ENCODE results near the gene BCS1L.
A peak's percentile ranks its signal among the peaks of the same experiment; 100 is the strongest.

The BCS1L gene

GRCh38 chr2:218638372-218638771, 21.1 kb upstream of the BCS1L start:
- 97% methylated on average over 18 of the region's 18 CpGs for WGBS, 2 experiments
- Histone ChIP-seq H3K36me3 (ENCODE audit: control insufficient read depth, insufficient read depth, low read length) (peaks cover 53% of the 10 kb centered on the region), H3K27ac (ENCODE audit: insufficient read depth, low read depth, low read length, poor library complexity, severe bottlenecking) (no peak overlapping the region)

DNA sequence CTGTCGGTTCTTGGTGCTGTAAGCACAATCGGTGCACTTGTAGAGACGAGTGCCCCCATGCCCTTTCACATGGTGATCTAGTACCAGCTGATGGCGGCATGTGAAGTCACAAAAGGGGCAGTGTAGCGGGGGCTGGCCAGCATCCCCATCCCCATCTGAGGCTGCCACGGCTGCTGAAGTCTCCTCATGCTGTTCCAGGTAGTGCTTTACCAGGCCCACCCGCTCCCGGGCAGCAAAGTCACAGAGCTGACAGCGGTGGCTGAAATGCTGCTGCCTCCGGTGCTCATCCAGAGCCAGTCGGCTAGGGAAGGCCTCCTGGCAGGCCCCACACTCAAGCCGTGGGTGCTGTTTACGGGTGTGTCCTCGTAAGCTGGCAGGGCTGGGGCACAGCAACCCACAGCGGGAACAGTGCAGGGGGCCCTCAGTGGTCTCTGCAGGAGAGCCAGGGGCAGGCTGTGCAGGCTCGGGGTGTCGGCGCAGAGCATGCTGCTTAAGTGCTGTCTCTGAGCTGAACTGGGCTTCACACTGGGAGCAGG, 17.3 kb upstream of the BCS1L start:
- no peaks in the 10 kb centered on the region for H3K4me1 ChIP-seq (ENCODE audit: control insufficient read depth, insufficient read depth, low read length)
- H3K9me3 ChIP-seq (ENCODE audit: control insufficient read depth, low read length), result no peaks in the 10 kb centered on the region
- H3K4me3 ChIP-seq (ENCODE audit: insufficient read depth, low read depth, low read length), result no peak overlapping the region
- WGBS, 2 experiments, result 96 to 97% methylated on average over 18 of the region's 18 CpGs
- H3K36me3 ChIP-seq (ENCODE audit: control insufficient read depth, insufficient read depth, low read length), result peaks cover 61% of the 10 kb centered on the region
- H3K27me3 ChIP-seq (ENCODE audit: control insufficient read depth, insufficient read depth, low read length, poor library complexity, severe bottlenecking), result no peaks in the 10 kb centered on the region
- H3K27ac ChIP-seq (ENCODE audit: insufficient read depth, low read depth, low read length, poor library complexity, severe bottlenecking), result no peak overlapping the region

More at GRCh38 chr2:218638372-218638771, 21.1 kb upstream of the BCS1L start:
- Histone ChIP-seq H3K9me3 (ENCODE audit: control insufficient read depth, low read length) (no peaks in the 10 kb centered on the region), H3K4me1 (ENCODE audit: control insufficient read depth, insufficient read depth, low read length) (no peaks in the 10 kb centered on the region), H3K4me3 (ENCODE audit: insufficient read depth, low read depth, low read length) (no peak overlapping the region), H3K27me3 (ENCODE audit: control insufficient read depth, insufficient read depth, low read length, poor library complexity, severe bottlenecking) (no peaks in the 10 kb centered on the region)

GRCh38 chr2:218642786-218643185, 16.7 kb upstream of the BCS1L start:
- Histone ChIP-seq H3K4me1 (ENCODE audit: control insufficient read depth, insufficient read depth, low read length) (no peaks in the 10 kb centered on the region), H3K27me3 (ENCODE audit: control insufficient read depth, insufficient read depth, low read length, poor library complexity, severe bottlenecking) (no peaks in the 10 kb centered on the region), H3K4me3 (ENCODE audit: insufficient read depth, low read depth, low read length) (no peak overlapping the region), H3K27ac (ENCODE audit: insufficient read depth, low read depth, low read length, poor library complexity, severe bottlenecking) (no peak overlapping the region), H3K36me3 (ENCODE audit: control insufficient read depth, insufficient read depth, low read length) (peaks cover 66% of the 10 kb centered on the region), H3K9me3 (ENCODE audit: control insufficient read depth, low read length) (no peaks in the 10 kb centered on the region)
- 95 to 96% methylated on average over 17 of the region's 17 CpGs for WGBS, 2 experiments

DNA sequence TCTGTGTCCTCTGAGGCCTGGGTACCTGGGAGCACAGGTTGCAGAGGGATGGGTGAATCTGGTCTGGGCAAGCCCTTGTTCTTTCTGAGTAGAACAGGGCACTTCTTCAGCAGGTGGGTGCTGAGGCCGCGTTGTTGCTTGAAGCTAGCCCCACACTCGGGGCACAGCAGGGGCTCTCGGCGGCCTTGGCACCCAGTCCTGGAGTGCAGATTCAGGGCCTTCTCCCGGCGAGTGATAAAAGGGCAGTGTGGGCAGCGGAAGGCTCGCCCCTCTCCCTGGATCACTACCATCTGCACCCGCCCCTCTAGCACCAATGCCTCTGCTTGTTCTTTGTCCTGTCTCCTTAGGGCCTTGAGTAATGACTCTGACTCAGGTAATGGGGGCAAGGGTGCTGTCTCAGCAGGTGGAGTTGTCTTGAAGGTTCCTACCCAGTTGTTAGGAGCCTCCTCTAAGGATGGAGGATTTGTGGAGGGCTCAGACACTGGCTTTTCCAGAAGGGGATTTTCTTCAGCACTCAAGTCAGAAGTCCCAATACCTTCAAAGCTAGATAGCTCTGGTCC, 15.7 kb upstream of the BCS1L start:
- Histone ChIP-seq H3K36me3 (ENCODE audit: control insufficient read depth, insufficient read depth, low read length) (peaks cover 68% of the 10 kb centered on the region), H3K27ac (ENCODE audit: insufficient read depth, low read depth, low read length, poor library complexity, severe bottlenecking) (no peak overlapping the region), H3K9me3 (ENCODE audit: control insufficient read depth, low read length) (no peaks in the 10 kb centered on the region), H3K27me3 (ENCODE audit: control insufficient read depth, insufficient read depth, low read length, poor library complexity, severe bottlenecking) (no peaks in the 10 kb centered on the region), H3K4me3 (ENCODE audit: insufficient read depth, low read depth, low read length) (no peak overlapping the region), H3K4me1 (ENCODE audit: control insufficient read depth, insufficient read depth, low read length) (no peaks in the 10 kb centered on the region)
- WGBS, 2 experiments, result 95% methylated on average over 10 of the region's 10 CpGs

GRCh38 chr2:218644721-218645120, 14.8 kb upstream of the BCS1L start:
- Histone ChIP-seq H3K4me3 (ENCODE audit: insufficient read depth, low read depth, low read length) (no peak overlapping the region), H3K27ac (ENCODE audit: insufficient read depth, low read depth, low read length, poor library complexity, severe bottlenecking) (no peak overlapping the region), H3K4me1 (ENCODE audit: control insufficient read depth, insufficient read depth, low read length) (no peaks in the 10 kb centered on the region), H3K9me3 (ENCODE audit: control insufficient read depth, low read length) (no peaks in the 10 kb centered on the region), H3K36me3 (ENCODE audit: control insufficient read depth, insufficient read depth, low read length) (peaks cover 63% of the 10 kb centered on the region), H3K27me3 (ENCODE audit: control insufficient read depth, insufficient read depth, low read length, poor library complexity, severe bottlenecking) (no peaks in the 10 kb centered on the region)
- 93 to 95% methylated on average over 11 of the region's 11 CpGs for WGBS, 2 experiments

GRCh38 chr2:218645126-218645525, 14.4 kb upstream of the BCS1L start:
- Histone ChIP-seq H3K9me3 (ENCODE audit: control insufficient read depth, low read length) (no peaks in the 10 kb centered on the region), H3K27me3 (ENCODE audit: control insufficient read depth, insufficient read depth, low read length, poor library complexity, severe bottlenecking) (no peaks in the 10 kb centered on the region), H3K27ac (ENCODE audit: insufficient read depth, low read depth, low read length, poor library complexity, severe bottlenecking) (no peak overlapping the region), H3K4me1 (ENCODE audit: control insufficient read depth, insufficient read depth, low read length) (no peaks in the 10 kb centered on the region), H3K4me3 (ENCODE audit: insufficient read depth, low read depth, low read length) (no peak overlapping the region), H3K36me3 (ENCODE audit: control insufficient read depth, insufficient read depth, low read length) (peaks cover 65% of the 10 kb centered on the region)
- 90 to 97% methylated on average over 1 of the region's 1 CpG for WGBS, 2 experiments

DNA sequence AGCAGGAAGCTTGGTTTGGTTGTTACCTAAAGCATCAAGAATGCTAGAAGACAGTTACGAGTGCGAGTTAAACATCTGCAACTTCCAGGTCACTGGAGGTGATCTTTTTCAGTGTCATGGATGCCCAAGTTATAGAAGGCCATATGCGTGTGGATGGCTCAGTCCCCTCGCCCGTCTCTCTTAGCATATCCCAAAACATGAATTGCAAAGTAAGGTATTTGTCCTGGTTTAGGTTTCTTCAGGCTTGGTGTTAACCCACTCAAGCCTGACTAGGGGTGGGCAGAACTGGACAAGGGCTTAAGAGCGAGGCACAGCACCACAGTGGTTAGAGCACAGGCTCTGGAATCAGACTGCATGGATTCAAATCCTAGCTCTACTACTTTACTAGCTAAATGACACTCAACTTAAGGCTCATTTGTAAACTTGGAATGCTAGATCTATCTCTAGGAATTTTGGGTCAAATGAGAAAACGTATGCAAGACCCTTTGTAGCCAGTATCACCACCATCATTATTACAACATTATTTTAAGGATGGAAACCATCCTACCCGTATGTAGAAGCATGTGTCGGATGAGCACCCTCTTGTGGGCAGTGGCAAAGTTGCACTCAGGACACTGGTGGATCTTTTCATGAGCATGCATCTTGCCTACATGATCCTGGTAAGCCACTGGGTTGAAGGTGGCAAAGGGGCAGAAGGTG, 11.2 kb upstream of the BCS1L start:
- H3K4me1 ChIP-seq (ENCODE audit: control insufficient read depth, insufficient read depth, low read length), result no peaks in the 10 kb centered on the region
- WGBS, 2 experiments, result 85% methylated on average over 9 of the region's 9 CpGs
- H3K4me3 ChIP-seq (ENCODE audit: insufficient read depth, low read depth, low read length), result no peak overlapping the region
- no peak overlapping the region for H3K27ac ChIP-seq (ENCODE audit: insufficient read depth, low read depth, low read length, poor library complexity, severe bottlenecking)
- peaks cover 59% of the 10 kb centered on the region for H3K36me3 ChIP-seq (ENCODE audit: control insufficient read depth, insufficient read depth, low read length)
- H3K27me3 ChIP-seq (ENCODE audit: control insufficient read depth, insufficient read depth, low read length, poor library complexity, severe bottlenecking), result no peaks in the 10 kb centered on the region
- no peaks in the 10 kb centered on the region for H3K9me3 ChIP-seq (ENCODE audit: control insufficient read depth, low read length)

DNA sequence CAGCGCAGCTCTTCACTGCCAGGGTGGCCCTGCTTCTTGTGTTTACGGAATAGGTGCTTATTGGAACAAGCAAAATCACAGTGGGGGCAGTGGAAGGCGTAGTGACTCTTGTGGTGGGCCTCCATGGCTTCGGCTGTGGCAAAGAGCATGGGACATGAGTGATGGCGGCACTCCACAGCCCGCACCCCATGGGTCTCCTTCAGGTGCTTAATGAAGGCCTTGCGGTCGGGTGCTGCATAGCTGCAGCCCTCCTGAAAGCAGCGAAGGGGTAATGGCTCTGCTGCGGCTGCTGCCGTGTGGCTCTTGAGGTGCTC, 10.7 kb upstream of the BCS1L start:
- H3K4me1 ChIP-seq (ENCODE audit: control insufficient read depth, insufficient read depth, low read length), result no peaks in the 10 kb centered on the region
- H3K27me3 ChIP-seq (ENCODE audit: control insufficient read depth, insufficient read depth, low read length, poor library complexity, severe bottlenecking), result no peaks in the 10 kb centered on the region
- peaks cover 58% of the 10 kb centered on the region for H3K36me3 ChIP-seq (ENCODE audit: control insufficient read depth, insufficient read depth, low read length)
- H3K4me3 ChIP-seq (ENCODE audit: insufficient read depth, low read depth, low read length), result no peak overlapping the region
- WGBS, 2 experiments, result 96% methylated on average over 11 of the region's 11 CpGs
- no peaks in the 10 kb centered on the region for H3K9me3 ChIP-seq (ENCODE audit: control insufficient read depth, low read length)
- no peak overlapping the region for H3K27ac ChIP-seq (ENCODE audit: insufficient read depth, low read depth, low read length, poor library complexity, severe bottlenecking)

DNA sequence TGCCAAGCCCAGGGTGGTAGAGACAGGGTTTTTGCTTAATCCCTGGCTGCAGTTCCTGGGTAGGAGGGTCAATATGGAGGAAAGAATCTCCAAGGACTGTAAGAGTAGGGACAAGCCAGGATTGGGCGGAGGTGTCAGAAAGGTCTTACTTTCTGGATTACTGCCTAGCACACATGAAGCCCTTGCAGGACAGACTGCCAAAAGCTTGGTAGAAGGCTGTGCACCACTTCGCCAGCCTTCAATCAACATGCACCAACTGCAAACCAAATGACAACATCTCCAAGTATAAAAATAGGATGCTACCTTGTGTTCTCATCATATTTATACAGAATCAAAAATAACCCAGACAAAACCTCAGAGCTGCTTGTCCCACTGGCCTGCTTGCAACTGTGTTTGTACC, 3.7 kb upstream of the BCS1L start:
- WGBS, 2 experiments, result 92 to 98% methylated on average over 2 of the region's 2 CpGs

DNA sequence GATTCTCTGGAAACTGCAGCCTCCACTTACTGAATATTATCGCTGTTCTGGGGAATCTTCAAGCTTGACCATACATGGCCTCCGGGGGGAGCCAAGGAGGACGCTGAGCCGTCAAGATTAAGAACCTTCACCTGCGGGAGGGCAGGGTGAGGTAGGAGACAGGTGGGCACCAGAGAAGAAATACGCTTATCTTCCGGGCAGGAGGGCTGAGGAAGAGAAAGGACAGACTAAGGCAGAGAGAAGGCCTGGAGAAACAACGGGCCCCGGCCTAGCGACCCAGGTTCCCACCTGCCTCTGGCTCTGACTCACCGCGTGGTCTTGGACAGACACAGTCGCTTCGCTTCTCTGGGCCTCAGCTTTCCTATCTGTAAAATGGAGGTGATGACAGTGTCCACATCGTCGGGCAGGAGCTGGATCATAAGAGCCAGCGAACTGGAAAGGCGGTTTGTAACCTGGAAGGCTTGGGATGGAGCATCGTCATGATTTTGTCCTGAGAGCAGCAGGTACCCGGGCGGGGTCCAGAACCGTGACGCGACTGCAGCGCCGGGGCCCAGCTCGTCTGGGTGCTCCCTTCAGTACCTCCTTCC, 719 bp upstream of the BCS1L start:
- H3K27me3 ChIP-seq (ENCODE audit: control insufficient read depth, insufficient read depth, low read length, poor library complexity, severe bottlenecking), result no peaks in the 10 kb centered on the region
- H3K27ac ChIP-seq (ENCODE audit: insufficient read depth, low read depth, low read length, poor library complexity, severe bottlenecking), result peak overlapping the region; percentile 2

More for the DNA sequence above, 3.7 kb upstream of the BCS1L start:
- Histone ChIP-seq H3K27me3 (ENCODE audit: control insufficient read depth, insufficient read depth, low read length, poor library complexity, severe bottlenecking) (no peaks in the 10 kb centered on the region), H3K9me3 (ENCODE audit: control insufficient read depth, low read length) (no peaks in the 10 kb centered on the region), H3K4me3 (ENCODE audit: insufficient read depth, low read depth, low read length) (no peak overlapping the region), H3K4me1 (ENCODE audit: control insufficient read depth, insufficient read depth, low read length) (peaks cover 4% of the 10 kb centered on the region), H3K36me3 (ENCODE audit: control insufficient read depth, insufficient read depth, low read length) (peaks cover 34% of the 10 kb centered on the region), H3K27ac (ENCODE audit: insufficient read depth, low read depth, low read length, poor library complexity, severe bottlenecking) (no peak overlapping the region)

More for the DNA sequence above, 719 bp upstream of the BCS1L start:
- H3K9me3 ChIP-seq (ENCODE audit: control insufficient read depth, low read length), result no peaks in the 10 kb centered on the region
- peak overlapping the region; percentile 80 for H3K4me3 ChIP-seq (ENCODE audit: insufficient read depth, low read depth, low read length)
- H3K4me1 ChIP-seq (ENCODE audit: control insufficient read depth, insufficient read depth, low read length), result peaks cover 4% of the 10 kb centered on the region
- WGBS, 2 experiments, result 2% methylated on average over 27 of the region's 27 CpGs
- H3K36me3 ChIP-seq (ENCODE audit: control insufficient read depth, insufficient read depth, low read length), result peaks cover 45% of the 10 kb centered on the region

Measured in ectodermal cell (in vitro differentiated cells).